Measurements from ENCODE around the gene UNK. TPM values are rescaled to one million over a fixed set of nuclear protein-coding genes. Genes with fewer than 3 reads are reported as not detected.
A peak's percentile ranks its signal among the peaks of the same experiment; 100 is the strongest.

Gene UNK
- total and polyA plus RNA-seq, 2 of the 13 experiments (the other 11 are each of a cell fraction or from before 2014, with no cell fraction given) = 31.6 to 33.0 TPM

- TF ChIP-seq ZFP37 (CRISPR knock-in tag; IDR thresholded peaks at IDR 0.05; ENCODE audit: borderline replicate concordance) (no peak), SP4 (CRISPR knock-in tag; IDR thresholded peaks at IDR 0.05) (peak; percentile 71; the same call in 1 of the 2 replicates), ZBTB46 (CRISPR knock-in tag; IDR thresholded peaks at IDR 0.05; ENCODE audit: borderline replicate concordance) (no peak), JUN (CRISPR knock-in tag; IDR thresholded peaks at IDR 0.05) (no peak), ZC3H13 (CRISPR knock-in tag; IDR thresholded peaks at IDR 0.05) (peak; percentile 55; the same call in 1 of the 2 replicates), ZNF335 (CRISPR knock-in tag; IDR thresholded peaks at IDR 0.05) (no peak), ZNF816 (CRISPR knock-in tag; IDR thresholded peaks at IDR 0.05; ENCODE audit: borderline replicate concordance) (no peak), ZNF788 (CRISPR knock-in tag; IDR thresholded peaks at IDR 0.05; ENCODE audit: borderline replicate concordance) (peak; percentile 29; the same call in 1 of the 2 replicates), RARA (CRISPR knock-in tag; IDR thresholded peaks at IDR 0.05) (no peak), RFXANK (CRISPR knock-in tag; IDR thresholded peaks at IDR 0.05) (no peak), ZBTB40 (IDR thresholded peaks at IDR 0.05) (no peak), ZBTB40 (CRISPR knock-in tag; IDR thresholded peaks at IDR 0.05) (no peak), ZNF251 (CRISPR knock-in tag; IDR thresholded peaks at IDR 0.05) (no peak), ESRRA (CRISPR knock-in tag; IDR thresholded peaks at IDR 0.05; ENCODE audit: low read depth) (peak; percentile 11; the same call in 1 of the 2 replicates)
- TF ChIP-seq, protein P1, sequence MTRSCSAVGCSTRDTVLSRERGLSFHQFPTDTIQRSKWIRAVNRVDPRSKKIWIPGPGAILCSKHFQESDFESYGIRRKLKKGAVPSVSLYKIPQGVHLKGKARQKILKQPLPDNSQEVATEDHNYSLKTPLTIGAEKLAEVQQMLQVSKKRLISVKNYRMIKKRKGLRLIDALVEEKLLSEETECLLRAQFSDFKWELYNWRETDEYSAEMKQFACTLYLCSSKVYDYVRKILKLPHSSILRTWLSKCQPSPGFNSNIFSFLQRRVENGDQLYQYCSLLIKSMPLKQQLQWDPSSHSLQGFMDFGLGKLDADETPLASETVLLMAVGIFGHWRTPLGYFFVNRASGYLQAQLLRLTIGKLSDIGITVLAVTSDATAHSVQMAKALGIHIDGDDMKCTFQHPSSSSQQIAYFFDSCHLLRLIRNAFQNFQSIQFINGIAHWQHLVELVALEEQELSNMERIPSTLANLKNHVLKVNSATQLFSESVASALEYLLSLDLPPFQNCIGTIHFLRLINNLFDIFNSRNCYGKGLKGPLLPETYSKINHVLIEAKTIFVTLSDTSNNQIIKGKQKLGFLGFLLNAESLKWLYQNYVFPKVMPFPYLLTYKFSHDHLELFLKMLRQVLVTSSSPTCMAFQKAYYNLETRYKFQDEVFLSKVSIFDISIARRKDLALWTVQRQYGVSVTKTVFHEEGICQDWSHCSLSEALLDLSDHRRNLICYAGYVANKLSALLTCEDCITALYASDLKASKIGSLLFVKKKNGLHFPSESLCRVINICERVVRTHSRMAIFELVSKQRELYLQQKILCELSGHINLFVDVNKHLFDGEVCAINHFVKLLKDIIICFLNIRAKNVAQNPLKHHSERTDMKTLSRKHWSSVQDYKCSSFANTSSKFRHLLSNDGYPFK (CRISPR knock-in tag; IDR thresholded peaks at IDR 0.05; ENCODE audit: borderline replicate concordance) = peak; percentile 43; the same call in 1 of the 2 replicates
Measured at GRCh38 chr17:75764711-75765421, 19.7 kb upstream of the UNK start, which contains the start of gene GALK1 (continued).

Data from HepG2 (cell line).